Keratinocyte (primary cell): ENCODE data around the gene RUFY3. TPM values are rescaled to one million over a fixed set of nuclear protein-coding genes. Genes with fewer than 3 reads are reported as not detected.

Experiments used
- DNase-seq: peaks from one replicate; pipeline ENCODE4 v3.0.0-alpha.2; 2011; ENCODE audit warnings: low read depth, missing footprints, low spot score
- FAIRE-seq: peaks from 2 replicates; lab custom pipeline; 2011; peaks lifted over from hg19 to GRCh38; lab: Jason Lieb, UNC
- H2AFZ ChIP-seq: 2 replicates; pipeline ENCODE4 v1.6.0; 2012; ENCODE audit warnings: low read length, control low read depth, inconsistent platforms; ENCODE audit not compliant: control insufficient read depth
- H3K27ac ChIP-seq: 2 replicates; pipeline ENCODE4 v1.5.1; 2011; ENCODE audit warnings: low read length; ENCODE audit not compliant: control insufficient read depth, insufficient read depth
- H3K27me3 ChIP-seq: 3 replicates; pipeline ENCODE4 v1.6.0; 2011; ENCODE audit warnings: low read length; ENCODE audit not compliant: control insufficient read depth, insufficient read depth; ENCODE audit errors: extremely low read depth
- H3K36me3 ChIP-seq, 2 experiments: 2 replicates in 1 of 2; 3 replicates in 1 of 2; pipeline ENCODE4 v1.5.1; 2011; ENCODE audit warnings: low read length in 2 of 2, mild to moderate bottlenecking in 1 of 2; ENCODE audit not compliant: control insufficient read depth in 2 of 2, insufficient read depth in 2 of 2; ENCODE audit errors: extremely low read depth in 1 of 2
- H3K4me1 ChIP-seq: 3 replicates; pipeline ENCODE4 v1.5.1; 2011; ENCODE audit warnings: low read length; ENCODE audit not compliant: control insufficient read depth, insufficient read depth; ENCODE audit errors: extremely low read depth
- H3K4me2 ChIP-seq: 3 replicates; pipeline ENCODE4 v1.6.0; 2011; ENCODE audit warnings: low read depth, low read length; ENCODE audit not compliant: control insufficient read depth, insufficient read depth; ENCODE audit errors: extremely low read depth
- H3K4me3 ChIP-seq, 3 experiments: fragments of 200-600 bp in 1 of 3; sonication (generic) in 1 of 3; 2 replicates in 2 of 3; 3 replicates in 1 of 3; pipeline ENCODE4 v1.5.1; 2011 to 2016; ENCODE audit warnings: low read length in 3 of 3, mild to moderate bottlenecking in 3 of 3, control low read depth in 2 of 3, inconsistent platforms in 1 of 3, low read depth in 1 of 3, mixed read lengths in 1 of 3, mixed run types in 1 of 3, moderate library complexity in 1 of 3; ENCODE audit not compliant: control insufficient read depth in 2 of 3, insufficient read depth in 2 of 3; ENCODE audit errors: extremely low read depth in 1 of 3
- H3K79me2 ChIP-seq: 2 replicates; pipeline ENCODE4 v1.6.0; 2012; ENCODE audit warnings: low read length; ENCODE audit not compliant: control insufficient read depth, insufficient read depth
- H3K9ac ChIP-seq: 3 replicates; pipeline ENCODE4 v1.6.0; 2011; ENCODE audit warnings: low read length; ENCODE audit not compliant: control insufficient read depth, insufficient read depth; ENCODE audit errors: extremely low read depth
- H3K9me1 ChIP-seq: 3 replicates; pipeline ENCODE4 v1.6.0; 2011; ENCODE audit warnings: low read length; ENCODE audit not compliant: control insufficient read depth, insufficient read depth; ENCODE audit errors: extremely low read depth
- H3K9me3 ChIP-seq: 2 replicates; pipeline ENCODE4 v1.5.1; 2012; ENCODE audit warnings: low read depth, low read length; ENCODE audit not compliant: control insufficient read depth
- H4K20me1 ChIP-seq: 3 replicates; pipeline ENCODE4 v1.6.0; 2011; ENCODE audit warnings: low read length; ENCODE audit not compliant: control insufficient read depth, insufficient read depth; ENCODE audit errors: extremely low read depth
- CTCF ChIP-seq, 3 experiments: IDR thresholded peaks in 1 of 3; conservative IDR thresholded peaks in 1 of 3; optimal IDR thresholded peaks in 1 of 3; 2 replicates in 2 of 3; 3 replicates in 1 of 3; pipeline versions ENCODE3 to v1.5.1; 2011; ENCODE audit warnings: low read length in 3 of 3, mild to moderate bottlenecking in 3 of 3, moderate library complexity in 2 of 3, control low read depth in 1 of 3, inconsistent platforms in 1 of 3; ENCODE audit not compliant: insufficient read depth in 2 of 3; ENCODE audit errors: extremely low read depth in 1 of 3
- EZH2 ChIP-seq: IDR thresholded peaks from one replicate; pipeline ENCODE4 v1.6.1; 2012; ENCODE audit warnings: inconsistent platforms, mild to moderate bottlenecking, low read length, moderate library complexity
- dilution Hi-C: fragments of 300-500 bp; cut with MboI; formaldehyde crosslinking; loops from one replicate; pipeline ENCODE4 v1.7.0; 2020; ENCODE audit warnings: low sequenced_read_pairs; ENCODE audit not compliant: extremely low pct_ligation_motif_present
- polyA plus RNA-seq, 5 experiments: library from polyadenylated mRNA; depleted of rRNA in 3 of 5; stranded (reverse) in 3 of 5; stranded (forward) in 1 of 5; unstranded in 1 of 5; fragments of >200 nt; gene quantifications; 1 replicate in 1 of 5; 2 replicates in 3 of 5; 3 replicates in 1 of 5; pipeline versions ENCODE4 v1.2.1 to v1.2.3, GENCODE V29; 2011 to 2012; ENCODE audit warnings: missing spikeins in 2 of 5, low read depth in 1 of 5, low replicate concordance in 1 of 5

The RUFY3 gene
- polyA plus RNA-seq, 1 donor (not counting 4 experiments of a cell fraction or from before 2014, with no cell fraction given), result 18.9 TPM

DNA sequence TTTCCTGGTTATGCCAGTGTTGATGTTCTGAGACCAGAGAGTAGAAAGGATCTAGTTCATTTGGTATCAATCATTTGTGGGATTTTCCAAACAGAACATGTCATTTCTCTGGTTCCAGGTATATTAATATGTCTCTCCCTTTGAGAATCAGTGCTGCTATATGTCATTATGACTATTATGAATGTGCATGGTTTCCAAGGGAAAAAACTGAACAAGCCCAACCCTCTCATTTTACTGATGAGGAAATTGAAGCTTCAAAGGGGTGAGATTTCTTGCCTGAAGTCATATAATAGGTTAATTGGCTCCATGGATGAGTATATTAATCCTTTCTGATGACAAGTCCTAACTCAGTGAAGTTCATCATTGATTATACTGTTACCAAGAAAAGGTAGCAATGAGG is 31.9 kb downstream of the RUFY3 start:
- Histone ChIP-seq H2AFZ (no peak overlapping the region), H3K4me1 (no peaks in the 10 kb centered on the region), H3K27me3 (no peaks in the 10 kb centered on the region), H3K36me3 (no peaks in the 10 kb centered on the region), H4K20me1 (no peaks in the 10 kb centered on the region), H3K9me1 (no peaks in the 10 kb centered on the region), H3K9me3 (no peaks in the 10 kb centered on the region), H3K9ac (no peak overlapping the region), H3K4me2 (no peak overlapping the region), H3K4me3 (no peak overlapping the region), H3K27ac (no peak overlapping the region), H3K79me2 (no peaks in the 10 kb centered on the region)
- dilution Hi-C loops, result no loop called here
- FAIRE-seq, result no peak
- no peak for DNase-seq
- no peak for TF ChIP-seq EZH2
- TF ChIP-seq CTCF (optimal IDR thresholded peaks at IDR 0.05 in 1 of 3, IDR thresholded peaks at IDR 0.05 in 1 of 3, conservative IDR thresholded peaks at IDR 0.05 in 1 of 3; ENCODE audit: extremely low read depth in 1 of 3, insufficient read depth in 2 of 3, low read length in 3 of 3), result no peak

GRCh38 chr4:70754470-70754869 is 32.7 kb downstream of the RUFY3 start:
- Histone ChIP-seq H3K4me1 (no peaks in the 10 kb centered on the region), H3K9me3 (no peaks in the 10 kb centered on the region), H3K79me2 (no peaks in the 10 kb centered on the region), H3K4me2 (no peak overlapping the region), H3K27ac (no peak overlapping the region), H3K9me1 (no peaks in the 10 kb centered on the region), H3K9ac (no peak overlapping the region), H3K27me3 (no peaks in the 10 kb centered on the region), H3K4me3 (no peak overlapping the region), H3K36me3 (no peaks in the 10 kb centered on the region), H2AFZ (no peak overlapping the region), H4K20me1 (no peaks in the 10 kb centered on the region)
- no peak for FAIRE-seq
- DNase-seq, result no peak
- TF ChIP-seq CTCF (optimal IDR thresholded peaks at IDR 0.05 in 1 of 3, IDR thresholded peaks at IDR 0.05 in 1 of 3, conservative IDR thresholded peaks at IDR 0.05 in 1 of 3; ENCODE audit: extremely low read depth in 1 of 3, insufficient read depth in 2 of 3, low read length in 3 of 3) (no peak), EZH2 (no peak)
- dilution Hi-C loops, result no loop called here
